ENCODE data around the gene HELZ. TPM values are rescaled to one million over a fixed set of nuclear protein-coding genes. Genes with fewer than 3 reads are reported as not detected.
"Not testable (repeated sequence)": the region's sequence is repeated elsewhere in the genome, so short reads cannot be mapped to it uniquely, and the experiment has no call there.

HELZ gene
- total RNA-seq, 4 donors from 2014 or later = 14.7 to 122 (median 45.9) TPM

GRCh38 chr17:67143318-67143717 is 101.7 kb downstream of the HELZ start:
- TF ChIP-seq POLR2A (IDR thresholded peaks at IDR 0.05) = no peak
- TF ChIP-seq, protein P1, sequence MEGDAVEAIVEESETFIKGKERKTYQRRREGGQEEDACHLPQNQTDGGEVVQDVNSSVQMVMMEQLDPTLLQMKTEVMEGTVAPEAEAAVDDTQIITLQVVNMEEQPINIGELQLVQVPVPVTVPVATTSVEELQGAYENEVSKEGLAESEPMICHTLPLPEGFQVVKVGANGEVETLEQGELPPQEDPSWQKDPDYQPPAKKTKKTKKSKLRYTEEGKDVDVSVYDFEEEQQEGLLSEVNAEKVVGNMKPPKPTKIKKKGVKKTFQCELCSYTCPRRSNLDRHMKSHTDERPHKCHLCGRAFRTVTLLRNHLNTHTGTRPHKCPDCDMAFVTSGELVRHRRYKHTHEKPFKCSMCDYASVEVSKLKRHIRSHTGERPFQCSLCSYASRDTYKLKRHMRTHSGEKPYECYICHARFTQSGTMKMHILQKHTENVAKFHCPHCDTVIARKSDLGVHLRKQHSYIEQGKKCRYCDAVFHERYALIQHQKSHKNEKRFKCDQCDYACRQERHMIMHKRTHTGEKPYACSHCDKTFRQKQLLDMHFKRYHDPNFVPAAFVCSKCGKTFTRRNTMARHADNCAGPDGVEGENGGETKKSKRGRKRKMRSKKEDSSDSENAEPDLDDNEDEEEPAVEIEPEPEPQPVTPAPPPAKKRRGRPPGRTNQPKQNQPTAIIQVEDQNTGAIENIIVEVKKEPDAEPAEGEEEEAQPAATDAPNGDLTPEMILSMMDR (IDR thresholded peaks at IDR 0.05) = no peak
- Histone ChIP-seq H3K4me3 (no peak overlapping the region), H3K36me3 (no peaks in the 10 kb centered on the region), H3K27me3 (no peaks in the 10 kb centered on the region), H3K27ac (no peak overlapping the region), H3K9me3 (no peaks in the 10 kb centered on the region), H3K4me1 (no peaks in the 10 kb centered on the region)
- no peak for DNase-seq
- intact Hi-C loops (cut with DNase I; ENCODE audit: low total_unique reads) = no loop called here

GRCh38 chr17:67142030-67142429 is 103.0 kb downstream of the HELZ start:
- H3K4me3 ChIP-seq; H3K36me3 ChIP-seq; H3K4me1 ChIP-seq; DNase-seq; intact Hi-C loops (cut with DNase I; ENCODE audit: low total_unique reads); H3K9me3 ChIP-seq; H3K27me3 ChIP-seq; H3K27ac ChIP-seq: not testable (repeated sequence)

GRCh38 chr17:67139784-67140665 is 105.0 kb downstream of the HELZ start:
- Histone ChIP-seq H3K4me3 (no peak overlapping the region), H3K36me3 (no peaks in the 10 kb centered on the region), H3K9me3 (no peaks in the 10 kb centered on the region), H3K27ac (no peak overlapping the region), H3K27me3 (no peaks in the 10 kb centered on the region), H3K4me1 (no peaks in the 10 kb centered on the region)
- intact Hi-C loops (cut with DNase I; ENCODE audit: low total_unique reads) = no loop called here
- TF ChIP-seq, protein P1 (IDR thresholded peaks at IDR 0.05) = no peak
- TF ChIP-seq POLR2A (IDR thresholded peaks at IDR 0.05) = no peak
- DNase-seq = no peak

DNA sequence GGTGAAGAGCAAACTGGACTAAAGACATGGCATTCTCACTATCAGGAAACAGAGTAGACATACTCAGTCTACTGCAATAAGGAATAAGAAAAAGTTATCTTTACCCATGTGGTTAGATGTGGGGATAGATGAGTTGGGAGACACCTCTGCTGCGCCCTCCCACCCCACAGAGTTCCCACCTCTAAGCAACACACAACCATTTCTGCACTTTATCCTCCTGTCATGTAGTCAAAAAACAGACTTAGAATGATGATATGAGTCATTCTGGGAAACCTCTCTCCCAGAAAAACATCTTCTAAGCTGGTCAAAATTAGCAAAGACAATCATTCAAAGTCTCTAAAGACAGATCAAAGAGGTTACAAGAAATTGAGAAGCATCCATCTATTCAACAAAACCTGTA is 105.7 kb downstream of the HELZ start:
- DNase-seq = no peak
- TF ChIP-seq, protein P1 (IDR thresholded peaks at IDR 0.05) = no peak
- no peak for TF ChIP-seq POLR2A (IDR thresholded peaks at IDR 0.05)
- H3K36me3 ChIP-seq = no peaks in the 10 kb centered on the region
- H3K4me1 ChIP-seq = no peaks in the 10 kb centered on the region
- H3K4me3 ChIP-seq = no peak overlapping the region
- no peaks in the 10 kb centered on the region for H3K27me3 ChIP-seq
- H3K9me3 ChIP-seq = no peaks in the 10 kb centered on the region
- intact Hi-C loops (cut with DNase I; ENCODE audit: low total_unique reads) = no loop called here
- H3K27ac ChIP-seq = no peak overlapping the region

DNA sequence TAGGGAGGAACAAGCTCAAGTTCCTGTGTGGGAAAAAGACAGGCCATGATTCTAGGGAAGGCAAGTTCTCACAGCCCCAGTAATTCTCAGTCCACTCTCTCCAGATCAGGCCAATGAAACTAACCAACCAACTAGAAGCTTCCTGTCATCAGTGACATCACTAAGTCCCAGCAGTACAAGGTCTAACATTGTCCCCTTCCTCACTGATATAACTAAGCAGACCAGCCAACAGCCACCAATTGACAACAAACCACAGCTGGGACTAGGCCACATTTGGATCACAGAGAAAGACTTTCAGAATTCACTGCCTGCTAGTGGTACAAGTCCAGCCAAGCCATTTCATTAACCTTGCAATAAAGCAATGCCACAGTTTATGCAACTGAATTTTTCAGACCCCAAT is 106.6 kb downstream of the HELZ start:
- H3K27me3 ChIP-seq = no peaks in the 10 kb centered on the region
- no peaks in the 10 kb centered on the region for H3K9me3 ChIP-seq
- DNase-seq = no peak
- intact Hi-C loops (cut with DNase I; ENCODE audit: low total_unique reads) = no loop called here
- H3K4me1 ChIP-seq = no peaks in the 10 kb centered on the region
- no peak overlapping the region for H3K27ac ChIP-seq
- TF ChIP-seq, protein P1 (IDR thresholded peaks at IDR 0.05) = no peak
- TF ChIP-seq POLR2A (IDR thresholded peaks at IDR 0.05) = no peak
- H3K36me3 ChIP-seq = no peaks in the 10 kb centered on the region
- H3K4me3 ChIP-seq = no peak overlapping the region
